Brain microvascular endothelial cell (primary cell): ENCODE results near the gene LRIG3.
A peak's percentile ranks its signal among the peaks of the same experiment; 100 is the strongest.

Experiments used
- DNase-seq: peaks from one replicate; pipeline ENCODE4 v3.0.0-alpha.2; 2020
- H3K27ac ChIP-seq: fragments of 250-450 bp; sonication (Bioruptor Pico); 2 replicates; pipeline ENCODE4 v1.5.1; 2020; ENCODE audit warnings: mild to moderate bottlenecking, moderate library complexity
- H3K27me3 ChIP-seq: fragments of 250-450 bp; sonication (Bioruptor Pico); replicated peaks from 2 replicates; pipeline ENCODE4 v1.5.1; 2020; ENCODE audit warnings: mild to moderate bottlenecking
- H3K36me3 ChIP-seq: fragments of 250-450 bp; sonication (Bioruptor Pico); replicated peaks from 2 replicates; pipeline ENCODE4 v1.5.1; 2020; ENCODE audit warnings: mild to moderate bottlenecking
- H3K4me3 ChIP-seq: 2 replicates; pipeline ENCODE4 v1.5.1; 2011; ENCODE audit warnings: low read depth, mild to moderate bottlenecking, control low read depth, low read length, moderate library complexity
- in situ Hi-C: cut with HindIII; loops from 2 replicates; pipeline ENCODE4 v1.10.0; 2017; ENCODE audit warnings: low sequenced_read_pairs, low pct_ligation_motif_present
- TF ChIP-seq, protein P1 (sequence below): IDR thresholded peaks from 2 replicates; pipeline ENCODE4 v1.5.1; 2011; ENCODE audit warnings: low read depth, mild to moderate bottlenecking, moderate library complexity, low read length, control low read depth, inconsistent platforms; ENCODE audit errors: missing control alignments

LRIG3 gene

DNA sequence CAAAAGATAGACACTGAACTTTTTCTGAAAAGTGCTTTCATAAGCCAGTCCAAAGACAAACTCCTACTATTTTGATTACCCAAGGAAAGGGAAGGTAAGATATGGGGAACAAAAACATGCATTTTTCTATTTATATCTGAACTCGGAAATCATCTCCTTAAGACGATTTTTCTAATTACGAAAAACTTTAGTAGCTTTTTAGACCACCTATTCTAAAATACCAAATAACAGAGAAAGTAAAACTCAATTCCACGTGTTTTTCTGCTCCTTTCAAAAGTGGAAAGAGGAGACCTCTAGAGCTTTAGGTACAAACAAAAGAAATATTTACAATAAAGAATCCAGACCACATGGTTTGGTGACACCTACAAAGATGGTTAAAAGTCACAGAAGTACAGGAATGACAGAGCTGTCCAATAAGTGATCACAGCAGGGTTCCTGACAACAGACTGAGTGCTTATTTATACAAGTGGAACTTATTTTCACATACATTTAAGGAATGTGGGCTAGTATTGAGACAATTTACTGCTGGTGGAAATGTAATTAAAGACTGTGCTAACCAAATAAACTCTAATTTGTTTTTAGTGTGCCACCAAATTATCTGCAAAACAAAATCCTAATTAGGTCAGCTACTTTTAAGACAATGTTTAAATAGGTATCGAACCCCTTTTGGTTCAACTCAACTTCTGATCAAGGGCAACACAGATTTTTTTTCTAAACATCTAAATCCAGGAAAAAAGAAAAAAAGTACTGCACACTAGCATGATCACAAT is 2.4 kb downstream of the LRIG3 start:
- in situ Hi-C loops: no loop called here
- Histone ChIP-seq H3K27me3 (no peaks in the 10 kb centered on the region), H3K4me3 (peak overlapping the region; percentile 91), H3K27ac (peak overlapping the region; percentile 84), H3K36me3 (peaks cover 6% of the 10 kb centered on the region)
- TF ChIP-seq, protein P1, sequence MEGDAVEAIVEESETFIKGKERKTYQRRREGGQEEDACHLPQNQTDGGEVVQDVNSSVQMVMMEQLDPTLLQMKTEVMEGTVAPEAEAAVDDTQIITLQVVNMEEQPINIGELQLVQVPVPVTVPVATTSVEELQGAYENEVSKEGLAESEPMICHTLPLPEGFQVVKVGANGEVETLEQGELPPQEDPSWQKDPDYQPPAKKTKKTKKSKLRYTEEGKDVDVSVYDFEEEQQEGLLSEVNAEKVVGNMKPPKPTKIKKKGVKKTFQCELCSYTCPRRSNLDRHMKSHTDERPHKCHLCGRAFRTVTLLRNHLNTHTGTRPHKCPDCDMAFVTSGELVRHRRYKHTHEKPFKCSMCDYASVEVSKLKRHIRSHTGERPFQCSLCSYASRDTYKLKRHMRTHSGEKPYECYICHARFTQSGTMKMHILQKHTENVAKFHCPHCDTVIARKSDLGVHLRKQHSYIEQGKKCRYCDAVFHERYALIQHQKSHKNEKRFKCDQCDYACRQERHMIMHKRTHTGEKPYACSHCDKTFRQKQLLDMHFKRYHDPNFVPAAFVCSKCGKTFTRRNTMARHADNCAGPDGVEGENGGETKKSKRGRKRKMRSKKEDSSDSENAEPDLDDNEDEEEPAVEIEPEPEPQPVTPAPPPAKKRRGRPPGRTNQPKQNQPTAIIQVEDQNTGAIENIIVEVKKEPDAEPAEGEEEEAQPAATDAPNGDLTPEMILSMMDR: no peak
- peak; percentile 31 for DNase-seq

- TF ChIP-seq, protein P1: no peak
- Histone ChIP-seq H3K4me3 (peak overlapping the region; percentile 91), H3K27ac (peak overlapping the region; percentile 84), H3K36me3 (peaks cover 10% of the 10 kb centered on the region), H3K27me3 (no peaks in the 10 kb centered on the region)
- peak; percentile 60 for DNase-seq
- in situ Hi-C loops: no loop called here
Measured at GRCh38 chr12:58916921-58917511, 3.3 kb downstream of the LRIG3 start.

- no peaks in the 10 kb centered on the region for H3K27me3 ChIP-seq
- H3K27ac ChIP-seq: peak overlapping the region; percentile 84
- TF ChIP-seq, protein P1: no peak
- DNase-seq: no peak
- in situ Hi-C loops: no loop called here
- peak overlapping the region; percentile 22 for H3K4me3 ChIP-seq
- peaks cover 13% of the 10 kb centered on the region for H3K36me3 ChIP-seq
Measured at GRCh38 chr12:58916161-58916621, 4.1 kb downstream of the LRIG3 start.

DNA sequence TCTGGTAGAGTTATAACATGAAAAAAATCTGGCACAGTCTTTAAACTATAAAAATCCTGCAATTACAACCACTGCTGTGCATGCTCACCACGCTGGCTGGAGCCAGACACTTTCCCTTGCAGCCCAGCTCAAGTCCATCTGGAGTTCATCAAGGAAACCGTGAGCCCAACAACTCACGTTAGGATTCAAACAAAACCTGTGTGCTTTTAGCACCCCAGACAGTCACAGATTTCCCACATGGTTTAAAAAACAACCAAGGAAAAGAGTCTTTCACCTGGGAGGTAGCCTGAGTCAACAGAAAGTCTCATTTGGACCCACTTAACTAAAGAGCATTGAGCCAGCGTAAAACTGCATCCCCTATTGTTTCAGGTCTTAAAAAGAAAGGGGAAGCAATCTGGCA is 4.7 kb downstream of the LRIG3 start:
- DNase-seq: peak; percentile 37
- peaks cover 19% of the 10 kb centered on the region for H3K36me3 ChIP-seq
- no peak overlapping the region for H3K27ac ChIP-seq
- no peaks in the 10 kb centered on the region for H3K27me3 ChIP-seq
- in situ Hi-C loops: no loop called here
- TF ChIP-seq, protein P1: no peak
- H3K4me3 ChIP-seq: peak overlapping the region; percentile 22

- no peak overlapping the region for H3K27ac ChIP-seq
- DNase-seq: no peak
- TF ChIP-seq, protein P1: no peak
- peaks cover 20% of the 10 kb centered on the region for H3K36me3 ChIP-seq
- in situ Hi-C loops: no loop called here
- peak overlapping the region; percentile 22 for H3K4me3 ChIP-seq
- no peaks in the 10 kb centered on the region for H3K27me3 ChIP-seq
Measured at GRCh38 chr12:58915037-58915436, 5.3 kb downstream of the LRIG3 start.
